PC-9 (cell line): ENCODE results near the gene SPATC1L. TPM values are rescaled to one million over a fixed set of nuclear protein-coding genes. Genes with fewer than 3 reads are reported as not detected.

Experiments used
- BruUV-seq: library from RNA; stranded (reverse); fragments of 400-500 nt; replicated peaks from 2 replicates; lab custom pipeline; 2021; lab: Mats Ljungman, UMichigan
- CTCF ChIA-PET: fragments of 300-600 bp; sonication (Branson Sonifier 250); formaldehyde crosslinking; loops from one replicate; lab custom pipeline; 2022; ENCODE audit warnings: antibody characterized with exemption; lab: Charles Lee
- POLR2A ChIA-PET: fragments of 300-600 bp; sonication (Branson Sonifier 250); formaldehyde crosslinking; loops from one replicate; lab custom pipeline; 2022; ENCODE audit warnings: antibody characterized with exemption; ENCODE audit not compliant: unreplicated experiment; lab: Charles Lee
- DNase-seq, 2 experiments: peaks; one replicate each; pipeline versions ENCODE4 v3.0.0 to v3.0.0-alpha.2; 2015 to 2022; ENCODE audit warnings: mixed read lengths in 1 of 2
- H2AFZ ChIP-seq: fragments of 200-600 bp; sonication (generic); 2 replicates; pipeline ENCODE4 v1.8.1; 2017; ENCODE audit warnings: antibody characterized with exemption
- H3F3A ChIP-seq: fragments of 200-600 bp; sonication (generic); 2 replicates; pipeline ENCODE4 v1.8.1; 2017; ENCODE audit warnings: antibody characterized with exemption, mild to moderate bottlenecking, low read depth; ENCODE audit not compliant: insufficient read depth
- H3K27ac ChIP-seq: fragments of 200-600 bp; sonication (generic); 2 replicates; pipeline ENCODE4 v1.6.1; 2016; ENCODE audit warnings: mixed run types
- H3K27me3 ChIP-seq: fragments of 200-600 bp; sonication (generic); 2 replicates; pipeline ENCODE4 v1.6.1; 2016; ENCODE audit warnings: low read depth, mixed run types; ENCODE audit not compliant: insufficient read depth
- H3K36me3 ChIP-seq: fragments of 200-600 bp; sonication (generic); 2 replicates; pipeline ENCODE4 v1.6.1; 2016; ENCODE audit warnings: low read depth, mixed run types
- H3K4me1 ChIP-seq: fragments of 200-600 bp; sonication (generic); replicated peaks from 2 replicates; pipeline ENCODE4 v1.6.1; 2016; ENCODE audit warnings: mixed run types; ENCODE audit not compliant: insufficient read depth
- H3K4me2 ChIP-seq: fragments of 200-600 bp; sonication (generic); 2 replicates; pipeline ENCODE4 v1.6.1; 2017; ENCODE audit warnings: mixed run types
- H3K4me3 ChIP-seq: fragments of 200-600 bp; sonication (generic); 2 replicates; pipeline ENCODE4 v1.6.1; 2016; ENCODE audit warnings: mixed run types
- H3K79me2 ChIP-seq: fragments of 200-600 bp; sonication (generic); 2 replicates; pipeline ENCODE4 v1.6.1; 2017; ENCODE audit warnings: low read depth, mixed run types
- H3K9me2 ChIP-seq: fragments of 200-600 bp; sonication (generic); 2 replicates; pipeline ENCODE4 v1.8.1; 2017; ENCODE audit warnings: mild to moderate bottlenecking; ENCODE audit not compliant: insufficient read depth
- H3K9me3 ChIP-seq: fragments of 200-600 bp; sonication (generic); 2 replicates; pipeline ENCODE4 v1.8.1; 2016; ENCODE audit warnings: low read depth; ENCODE audit not compliant: insufficient read depth
- H4K20me1 ChIP-seq: fragments of 200-600 bp; sonication (generic); 2 replicates; pipeline ENCODE4 v1.8.1; 2017; ENCODE audit not compliant: insufficient read depth
- EZH2 ChIP-seq: fragments of 200-600 bp; sonication (generic); IDR thresholded peaks from 2 replicates; pipeline ENCODE4 v1.8.0; 2017; ENCODE audit warnings: antibody characterized with exemption, low read depth
- intact Hi-C: fragments of 100-400 bp; cut with micrococcal nuclease; formaldehyde crosslinking; loops from one replicate; pipeline ENCODE4 v1.10.0; 2022; ENCODE audit not compliant: unreplicated experiment
- total RNA-seq: library from RNA; stranded (reverse); gene quantifications from 2 replicates; pipeline ENCODE4 v1.2.3, GENCODE V29; 2021
- TF ChIP-seq, protein P1 (sequence below): fragments of 200-600 bp; sonication (generic); conservative IDR thresholded peaks from 2 replicates; pipeline ENCODE4 v1.6.1; 2017; ENCODE audit warnings: mixed run types, antibody characterized with exemption, mild to moderate bottlenecking, moderate library complexity

SPATC1L gene
- total RNA-seq, 1 experiment from 2014 or later: 32.7 TPM

DNA sequence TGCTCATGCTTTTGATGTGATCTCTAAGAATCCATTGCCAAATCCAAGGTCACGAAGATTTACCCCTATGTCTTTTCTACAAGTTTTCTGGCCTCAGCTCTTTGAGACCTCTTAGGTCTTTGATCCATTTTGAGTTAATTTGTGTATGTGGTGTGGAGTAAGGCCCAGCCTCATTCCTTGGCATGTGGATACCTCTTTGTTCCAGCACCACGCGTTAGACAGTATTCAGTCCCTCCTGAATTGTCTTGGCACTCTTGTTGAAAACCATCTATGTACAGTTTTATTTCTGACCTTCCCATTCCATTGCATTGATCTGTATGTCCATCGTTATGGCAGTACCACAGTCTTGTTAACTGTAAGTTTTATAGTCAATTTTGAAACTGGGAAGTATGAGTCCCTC is 20.9 kb downstream of the SPATC1L start:
- Histone ChIP-seq H3F3A (no peaks in the 10 kb centered on the region), H3K79me2 (no peaks in the 10 kb centered on the region), H3K9me2 (no peaks in the 10 kb centered on the region), H3K36me3 (no peaks in the 10 kb centered on the region), H2AFZ (no peak overlapping the region), H4K20me1 (no peaks in the 10 kb centered on the region), H3K4me3 (no peak overlapping the region), H3K9me3 (no peaks in the 10 kb centered on the region), H3K27ac (no peak overlapping the region), H3K4me2 (no peak overlapping the region), H3K27me3 (no peaks in the 10 kb centered on the region), H3K4me1 (no peaks in the 10 kb centered on the region)
- BruUV-seq: no TSS peak
- CTCF ChIA-PET: no interaction called here
- POLR2A ChIA-PET: no interaction called here
- no peak for DNase-seq
- TF ChIP-seq EZH2: no peak
- TF ChIP-seq, protein P1, sequence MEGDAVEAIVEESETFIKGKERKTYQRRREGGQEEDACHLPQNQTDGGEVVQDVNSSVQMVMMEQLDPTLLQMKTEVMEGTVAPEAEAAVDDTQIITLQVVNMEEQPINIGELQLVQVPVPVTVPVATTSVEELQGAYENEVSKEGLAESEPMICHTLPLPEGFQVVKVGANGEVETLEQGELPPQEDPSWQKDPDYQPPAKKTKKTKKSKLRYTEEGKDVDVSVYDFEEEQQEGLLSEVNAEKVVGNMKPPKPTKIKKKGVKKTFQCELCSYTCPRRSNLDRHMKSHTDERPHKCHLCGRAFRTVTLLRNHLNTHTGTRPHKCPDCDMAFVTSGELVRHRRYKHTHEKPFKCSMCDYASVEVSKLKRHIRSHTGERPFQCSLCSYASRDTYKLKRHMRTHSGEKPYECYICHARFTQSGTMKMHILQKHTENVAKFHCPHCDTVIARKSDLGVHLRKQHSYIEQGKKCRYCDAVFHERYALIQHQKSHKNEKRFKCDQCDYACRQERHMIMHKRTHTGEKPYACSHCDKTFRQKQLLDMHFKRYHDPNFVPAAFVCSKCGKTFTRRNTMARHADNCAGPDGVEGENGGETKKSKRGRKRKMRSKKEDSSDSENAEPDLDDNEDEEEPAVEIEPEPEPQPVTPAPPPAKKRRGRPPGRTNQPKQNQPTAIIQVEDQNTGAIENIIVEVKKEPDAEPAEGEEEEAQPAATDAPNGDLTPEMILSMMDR: no peak
- intact Hi-C loops: no loop called here

DNA sequence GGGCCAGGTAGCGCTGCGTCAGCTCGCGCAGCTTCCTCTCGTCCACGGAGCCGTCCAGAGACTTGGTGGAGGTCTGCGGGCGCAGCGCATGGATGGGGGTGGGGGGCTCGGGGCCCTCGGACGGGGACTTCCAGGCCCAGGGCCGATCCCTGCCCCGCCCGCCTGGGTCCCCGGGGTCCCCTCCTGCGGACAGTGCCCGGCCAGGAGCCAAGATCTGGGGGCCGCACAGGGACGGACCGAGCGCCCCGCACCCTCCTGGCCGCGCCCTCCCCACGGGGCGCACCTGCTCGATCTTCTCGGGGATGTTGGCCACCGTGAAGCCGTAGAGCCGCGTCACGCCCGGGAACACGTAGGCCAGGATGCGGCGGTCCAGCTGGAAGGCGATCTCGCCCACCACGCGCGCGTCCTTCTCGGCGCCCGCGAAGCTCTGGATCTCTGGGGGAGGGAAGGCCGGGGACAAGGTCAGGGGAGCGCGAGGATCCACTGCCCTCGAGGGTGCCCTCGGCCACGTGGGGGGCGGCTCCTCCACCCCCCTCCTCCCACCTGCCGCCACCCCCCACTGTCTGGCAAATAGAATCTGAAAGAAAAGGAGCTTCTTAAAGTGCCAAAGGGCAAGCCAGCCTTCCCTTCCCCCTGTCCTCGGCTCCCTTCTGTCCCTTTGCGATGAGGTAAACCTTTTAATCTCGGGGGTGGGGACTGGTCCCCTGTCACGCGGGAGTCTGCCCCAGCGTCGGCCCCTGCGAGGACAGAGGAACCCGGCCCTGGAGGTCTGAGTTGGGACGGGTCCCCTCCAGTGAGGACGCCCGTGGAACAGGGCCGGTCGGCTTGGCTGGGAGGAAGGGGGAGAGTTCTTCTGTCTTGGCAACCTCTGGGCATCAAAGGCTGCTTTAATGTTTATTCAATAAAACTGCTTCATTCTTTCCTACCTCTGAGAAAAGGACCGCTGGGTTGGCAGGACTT is 22.3 kb downstream of the SPATC1L start:
- Histone ChIP-seq H3F3A (no peaks in the 10 kb centered on the region), H3K4me1 (no peaks in the 10 kb centered on the region), H3K79me2 (no peaks in the 10 kb centered on the region), H3K27ac (no peak overlapping the region), H3K4me3 (no peak overlapping the region), H3K9me2 (no peaks in the 10 kb centered on the region), H2AFZ (no peak overlapping the region), H3K27me3 (no peaks in the 10 kb centered on the region), H3K36me3 (no peaks in the 10 kb centered on the region), H3K9me3 (no peaks in the 10 kb centered on the region), H4K20me1 (no peaks in the 10 kb centered on the region), H3K4me2 (no peak overlapping the region)
- no peak for TF ChIP-seq EZH2
- TF ChIP-seq, protein P1: no peak
- no TSS peak for BruUV-seq
- ChIA-PET CTCF (no interaction called here), POLR2A (no interaction called here)
- intact Hi-C loops: no loop called here
- no peak for DNase-seq

DNA sequence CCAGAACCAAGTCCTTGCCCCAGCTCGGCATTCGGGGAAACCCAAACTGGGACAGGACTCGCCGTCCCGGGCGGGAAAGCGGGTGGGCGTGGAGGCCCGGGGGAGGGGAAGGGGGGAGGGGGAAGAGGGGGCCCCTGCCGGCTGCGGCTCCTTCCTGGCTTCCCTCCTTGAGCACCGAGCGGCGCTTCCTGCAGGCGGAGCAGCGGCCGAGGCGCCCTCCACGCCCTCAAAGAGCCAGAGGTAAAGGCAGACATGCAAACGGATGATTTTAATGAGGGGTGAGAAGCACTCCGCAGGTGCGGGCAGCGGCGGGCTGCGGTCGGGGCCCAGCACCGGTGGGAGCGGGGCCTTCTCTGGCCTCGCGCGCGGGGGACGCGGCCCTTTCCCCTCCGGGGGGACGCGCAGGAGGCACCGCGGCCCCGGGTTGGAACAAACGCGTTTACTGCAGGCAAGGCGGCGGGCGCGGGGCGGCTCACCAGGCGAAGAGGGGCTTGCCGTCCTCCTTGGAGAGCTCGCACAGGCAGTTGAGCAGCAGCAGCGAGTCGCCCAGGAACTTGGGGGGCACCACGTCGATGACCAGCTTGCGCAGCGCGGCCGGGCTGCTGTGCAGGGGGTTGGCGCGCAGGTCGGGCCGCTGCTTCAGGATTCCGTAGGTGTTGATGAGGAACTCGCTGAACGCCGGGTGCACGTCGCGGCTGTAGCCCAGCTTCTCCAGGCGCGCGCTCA is 23.2 kb downstream of the SPATC1L start:
- no peaks in the 10 kb centered on the region for H3K4me1 ChIP-seq
- TF ChIP-seq, protein P1: no peak
- no peak for TF ChIP-seq EZH2
- ChIA-PET POLR2A (no interaction called here), CTCF (no interaction called here)
- intact Hi-C loops: no loop called here
- no peak overlapping the region for H3K27ac ChIP-seq
- H3F3A ChIP-seq: no peaks in the 10 kb centered on the region
- H3K4me3 ChIP-seq: no peak overlapping the region
- DNase-seq: no peak
- no peaks in the 10 kb centered on the region for H3K9me2 ChIP-seq
- no peak overlapping the region for H3K4me2 ChIP-seq
- no peaks in the 10 kb centered on the region for H3K36me3 ChIP-seq
- H3K27me3 ChIP-seq: no peaks in the 10 kb centered on the region
- BruUV-seq: no TSS peak
- H2AFZ ChIP-seq: no peak overlapping the region
- H3K9me3 ChIP-seq: no peaks in the 10 kb centered on the region
- no peaks in the 10 kb centered on the region for H4K20me1 ChIP-seq
- no peaks in the 10 kb centered on the region for H3K79me2 ChIP-seq
